Left ventricle myocardium superior (tissue), 1 donor: ENCODE results near the gene AGRN. TPM values are rescaled to one million over a fixed set of nuclear protein-coding genes. Genes with fewer than 3 reads are reported as not detected.
A peak's percentile ranks its signal among the peaks of the same experiment; 100 is the strongest.
"Not testable (repeated sequence)": the region's sequence is repeated elsewhere in the genome, so short reads cannot be mapped to it uniquely, and the experiment has no call there.

ENCODE experiments used
- ATAC-seq: fragments of 200-7000 bp; cut with Tn5 transposase; one replicate; pipeline ENCODE4 v1.9.1; 2020; ENCODE audit warnings: mild to moderate bottlenecking, moderate library complexity
- DNase-seq: peaks from one replicate; pipeline ENCODE4 v3.0.0-alpha.2; 2020
- intact Hi-C: fragments of 100-400 bp; cut with micrococcal nuclease; formaldehyde crosslinking; loops from one replicate; pipeline ENCODE4 v1.11.0; 2022
- total RNA-seq: library from RNA; stranded (reverse); fragmentation: NEBNext Ultra II Directional; extraction: Animal tissue kit (Norgen Biotek cat#: 25700); gene quantifications from one replicate; pipeline ENCODE4 v1.2.1, GENCODE V29; 2021
- donor health status: DM: no; HTN: yes; CAD: no; lungs with severe emphysema.

The AGRN gene
- total RNA-seq, 1 donor from 2014 or later, result 18.5 TPM

DNA sequence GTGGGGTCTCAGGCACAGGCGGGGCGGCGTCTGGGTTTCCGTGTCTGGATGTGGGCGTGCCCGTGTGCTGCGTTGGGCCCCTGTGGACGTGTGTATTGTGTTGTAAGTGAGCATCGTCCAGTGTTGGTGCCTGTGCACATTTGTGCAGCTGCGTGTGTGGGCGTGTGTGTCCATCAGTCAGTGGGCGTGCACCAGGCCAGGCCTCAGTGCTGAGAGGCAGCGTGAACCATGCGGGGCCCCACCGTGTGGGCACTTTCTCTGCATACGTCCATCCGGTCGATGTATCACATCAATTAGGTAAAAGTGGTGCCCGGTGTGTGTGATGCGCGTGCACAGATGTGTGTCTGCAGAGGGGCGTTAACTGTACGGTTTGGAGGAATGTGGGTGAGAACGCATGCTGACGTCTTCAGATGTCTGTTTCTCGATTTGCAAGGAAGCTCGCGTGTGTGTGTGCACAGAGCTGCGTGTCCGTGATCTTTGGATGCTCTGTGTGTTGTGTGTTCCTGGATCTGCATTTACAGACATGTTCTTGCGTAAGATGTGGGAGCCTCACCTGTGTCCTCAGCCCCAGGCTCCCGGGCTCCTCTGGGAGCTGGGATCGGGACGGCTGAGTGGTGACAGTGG is 24.6 kb downstream of the AGRN start:
- intact Hi-C loops, result no loop called here
- no peak for ATAC-seq
- DNase-seq, result no peak

DNA sequence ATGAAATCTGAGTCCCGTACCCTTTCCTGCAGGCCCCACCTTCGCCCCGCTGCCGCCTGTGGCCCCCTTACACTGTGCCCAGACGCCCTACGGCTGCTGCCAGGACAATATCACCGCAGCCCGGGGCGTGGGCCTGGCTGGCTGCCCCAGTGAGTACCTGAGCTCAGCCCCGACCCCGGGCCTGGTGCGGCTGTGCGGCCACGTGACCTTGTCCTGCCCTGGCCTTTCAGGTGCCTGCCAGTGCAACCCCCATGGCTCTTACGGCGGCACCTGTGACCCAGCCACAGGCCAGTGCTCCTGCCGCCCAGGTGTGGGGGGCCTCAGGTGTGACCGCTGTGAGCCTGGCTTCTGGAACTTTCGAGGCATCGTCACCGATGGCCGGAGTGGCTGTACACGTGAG is 25.2 kb downstream of the AGRN start:
- ATAC-seq, result no peak
- DNase-seq, result no peak
- intact Hi-C loops, result no loop called here

DNA sequence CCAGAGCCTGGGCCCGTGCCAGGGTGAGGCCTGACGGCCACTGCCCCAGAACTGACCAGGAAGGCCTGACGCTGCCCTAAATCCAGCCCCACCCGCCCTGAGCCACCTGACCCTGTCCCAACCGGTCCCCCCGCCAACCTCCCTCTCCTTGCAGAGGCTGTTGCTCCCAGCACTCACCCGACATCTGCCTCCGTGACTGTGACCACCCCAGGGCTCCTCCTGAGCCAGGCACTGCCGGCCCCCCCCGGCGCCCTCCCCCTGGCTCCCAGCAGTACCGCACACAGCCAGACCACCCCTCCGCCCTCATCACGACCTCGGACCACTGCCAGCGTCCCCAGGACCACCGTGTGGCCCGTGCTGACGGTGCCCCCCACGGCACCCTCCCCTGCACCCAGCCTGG is 26.3 kb downstream of the AGRN start:
- intact Hi-C loops, result no loop called here
- no peak for DNase-seq
- no peak for ATAC-seq

DNA sequence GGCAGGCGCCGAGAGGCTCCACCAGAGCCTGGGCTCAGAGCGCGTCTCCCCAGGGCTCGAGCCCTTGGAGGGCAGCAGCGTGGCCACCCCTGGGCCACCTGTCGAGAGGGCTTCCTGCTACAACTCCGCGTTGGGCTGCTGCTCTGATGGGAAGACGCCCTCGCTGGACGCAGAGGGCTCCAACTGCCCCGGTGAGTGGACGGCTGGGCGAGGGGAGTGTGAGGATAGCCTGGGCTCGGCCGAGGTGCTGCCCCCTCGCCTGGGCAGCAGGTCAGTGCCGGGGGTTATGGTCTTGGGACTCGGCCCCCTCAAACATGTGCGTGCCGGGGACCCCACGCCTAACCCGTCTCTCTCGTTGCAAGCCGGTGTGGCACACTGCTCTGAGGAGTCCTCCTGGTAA is 26.8 kb downstream of the AGRN start:
- ATAC-seq, result no peak
- intact Hi-C loops, result no loop called here
- no peak for DNase-seq

DNA sequence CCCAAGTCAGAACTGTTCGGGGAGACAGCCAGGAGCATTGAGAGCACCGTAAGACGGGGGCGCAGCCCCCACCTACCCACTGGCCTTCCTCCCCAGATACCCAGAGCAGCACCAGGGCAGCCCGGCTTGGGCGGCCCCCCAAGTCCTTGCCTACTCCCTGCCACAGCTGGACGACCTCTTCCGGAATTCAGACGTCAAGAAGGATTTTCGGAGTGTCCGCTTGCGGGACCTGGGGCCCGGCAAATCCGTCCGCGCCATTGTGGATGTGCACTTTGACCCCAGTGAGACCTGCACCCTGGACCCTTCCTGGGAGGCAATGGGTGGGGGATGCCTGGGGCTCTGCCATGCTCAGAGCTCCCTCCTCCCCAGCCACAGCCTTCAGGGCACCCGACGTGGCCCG is 27.5 kb downstream of the AGRN start:
- ATAC-seq (no peak), DNase-seq (no peak)
- intact Hi-C loops, result no loop called here

DNA sequence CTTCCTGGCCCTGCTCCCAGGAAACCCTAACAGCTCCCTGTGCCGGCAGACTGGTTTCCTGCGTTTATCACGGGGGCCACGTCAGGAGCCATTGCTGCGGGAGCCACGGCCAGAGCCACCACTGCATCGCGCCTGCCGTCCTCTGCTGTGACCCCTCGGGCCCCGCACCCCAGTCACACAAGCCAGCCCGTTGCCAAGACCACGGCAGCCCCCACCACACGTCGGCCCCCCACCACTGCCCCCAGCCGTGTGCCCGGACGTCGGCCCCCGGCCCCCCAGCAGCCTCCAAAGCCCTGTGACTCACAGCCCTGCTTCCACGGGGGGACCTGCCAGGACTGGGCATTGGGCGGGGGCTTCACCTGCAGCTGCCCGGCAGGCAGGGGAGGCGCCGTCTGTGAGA is 28.0 kb downstream of the AGRN start:
- intact Hi-C loops, result no loop called here
- ATAC-seq (no peak), DNase-seq (no peak)

DNA sequence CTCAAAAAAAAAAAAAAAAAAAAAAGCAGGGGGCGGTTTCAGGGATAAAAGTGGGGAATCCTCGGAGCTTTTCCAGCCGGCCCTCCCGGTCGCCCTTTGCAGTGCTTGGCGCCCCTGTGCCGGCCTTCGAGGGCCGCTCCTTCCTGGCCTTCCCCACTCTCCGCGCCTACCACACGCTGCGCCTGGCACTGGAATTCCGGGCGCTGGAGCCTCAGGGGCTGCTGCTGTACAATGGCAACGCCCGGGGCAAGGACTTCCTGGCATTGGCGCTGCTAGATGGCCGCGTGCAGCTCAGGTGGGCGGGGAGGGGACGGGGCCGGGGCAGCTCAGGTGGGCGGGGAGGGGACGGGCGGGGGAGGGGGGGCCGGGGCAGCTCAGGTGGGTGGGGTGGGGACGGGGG is 28.8 kb downstream of the AGRN start:
- intact Hi-C loops, result no loop called here
- DNase-seq, result no peak
- no peak for ATAC-seq

DNA sequence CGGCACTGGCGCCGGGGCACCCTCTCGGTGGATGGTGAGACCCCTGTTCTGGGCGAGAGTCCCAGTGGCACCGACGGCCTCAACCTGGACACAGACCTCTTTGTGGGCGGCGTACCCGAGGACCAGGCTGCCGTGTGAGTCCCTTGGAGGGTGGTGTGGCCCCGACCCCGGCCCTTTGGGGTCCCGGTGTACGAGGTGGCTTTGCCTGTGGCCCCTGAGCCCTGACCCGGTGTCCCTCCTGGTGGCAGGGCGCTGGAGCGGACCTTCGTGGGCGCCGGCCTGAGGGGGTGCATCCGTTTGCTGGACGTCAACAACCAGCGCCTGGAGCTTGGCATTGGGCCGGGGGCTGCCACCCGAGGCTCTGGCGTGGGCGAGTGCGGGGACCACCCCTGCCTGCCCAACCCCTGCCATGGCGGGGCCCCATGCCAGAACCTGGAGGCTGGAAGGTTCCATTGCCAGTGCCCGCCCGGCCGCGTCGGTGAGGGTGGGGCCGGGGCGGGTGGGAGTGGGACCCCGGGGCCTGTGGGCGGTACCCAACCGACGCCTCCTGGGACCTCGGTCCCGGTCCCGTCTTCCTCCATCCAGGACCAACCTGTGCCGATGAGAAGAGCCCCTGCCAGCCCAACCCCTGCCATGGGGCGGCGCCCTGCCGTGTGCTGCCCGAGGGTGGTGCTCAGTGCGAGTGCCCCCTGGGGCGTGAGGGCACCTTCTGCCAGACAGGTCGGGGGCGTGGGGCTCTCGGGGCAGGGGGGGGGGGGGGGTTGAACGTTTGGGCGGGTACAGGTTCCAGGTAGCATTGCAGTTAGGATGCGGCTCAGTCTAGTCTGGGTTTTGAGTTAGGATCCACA is 29.6 kb downstream of the AGRN start:
- intact Hi-C loops, result no loop called here
- DNase-seq (no peak), ATAC-seq (no peak)

DNA sequence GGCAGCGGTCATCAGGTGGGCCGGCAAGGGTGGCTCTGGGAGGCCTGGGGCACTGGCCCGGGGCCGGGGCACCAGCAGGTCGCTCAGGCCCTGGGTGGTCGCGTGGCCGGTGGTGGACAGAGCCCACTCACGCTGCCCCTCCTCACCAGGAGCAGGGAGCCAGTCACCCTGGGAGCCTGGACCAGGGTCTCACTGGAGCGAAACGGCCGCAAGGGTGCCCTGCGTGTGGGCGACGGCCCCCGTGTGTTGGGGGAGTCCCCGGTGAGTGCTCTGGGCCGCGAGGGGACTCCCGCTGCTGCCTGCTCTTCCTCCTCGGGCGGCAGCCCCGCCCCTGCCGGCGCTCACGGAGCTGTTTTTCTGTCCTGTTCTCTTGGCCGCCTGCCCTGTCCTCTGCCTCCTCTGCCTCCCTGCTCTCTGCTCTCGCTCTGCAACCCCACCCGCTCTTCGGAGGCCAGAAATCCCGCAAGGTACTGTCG is 30.7 kb downstream of the AGRN start:
- intact Hi-C loops, result no loop called here
- DNase-seq, result peak; percentile 85
- peak; percentile 80 for ATAC-seq

DNA sequence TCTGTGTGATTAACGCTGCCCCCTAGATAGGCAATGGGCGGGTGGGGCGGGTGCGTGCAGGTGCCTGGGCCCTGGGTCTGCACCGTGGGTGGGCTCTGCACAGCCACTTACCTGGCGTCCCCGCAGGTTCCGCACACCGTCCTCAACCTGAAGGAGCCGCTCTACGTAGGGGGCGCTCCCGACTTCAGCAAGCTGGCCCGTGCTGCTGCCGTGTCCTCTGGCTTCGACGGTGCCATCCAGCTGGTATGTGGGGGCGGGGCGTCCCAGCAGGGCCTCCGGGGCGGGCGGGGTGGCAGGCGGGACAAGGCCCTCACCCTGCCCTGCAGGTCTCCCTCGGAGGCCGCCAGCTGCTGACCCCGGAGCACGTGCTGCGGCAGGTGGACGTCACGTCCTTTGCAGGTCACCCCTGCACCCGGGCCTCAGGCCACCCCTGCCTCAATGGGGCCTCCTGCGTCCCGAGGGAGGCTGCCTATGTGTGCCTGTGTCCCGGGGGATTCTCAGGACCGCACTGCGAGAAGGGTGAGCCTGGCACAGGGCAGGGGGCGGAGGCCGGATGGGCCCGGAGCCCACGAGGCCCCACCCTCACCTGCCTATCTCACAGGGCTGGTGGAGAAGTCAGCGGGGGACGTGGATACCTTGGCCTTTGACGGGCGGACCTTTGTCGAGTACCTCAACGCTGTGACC is 31.3 kb downstream of the AGRN start:
- intact Hi-C loops, result no loop called here
- DNase-seq (no peak), ATAC-seq (no peak)

DNA sequence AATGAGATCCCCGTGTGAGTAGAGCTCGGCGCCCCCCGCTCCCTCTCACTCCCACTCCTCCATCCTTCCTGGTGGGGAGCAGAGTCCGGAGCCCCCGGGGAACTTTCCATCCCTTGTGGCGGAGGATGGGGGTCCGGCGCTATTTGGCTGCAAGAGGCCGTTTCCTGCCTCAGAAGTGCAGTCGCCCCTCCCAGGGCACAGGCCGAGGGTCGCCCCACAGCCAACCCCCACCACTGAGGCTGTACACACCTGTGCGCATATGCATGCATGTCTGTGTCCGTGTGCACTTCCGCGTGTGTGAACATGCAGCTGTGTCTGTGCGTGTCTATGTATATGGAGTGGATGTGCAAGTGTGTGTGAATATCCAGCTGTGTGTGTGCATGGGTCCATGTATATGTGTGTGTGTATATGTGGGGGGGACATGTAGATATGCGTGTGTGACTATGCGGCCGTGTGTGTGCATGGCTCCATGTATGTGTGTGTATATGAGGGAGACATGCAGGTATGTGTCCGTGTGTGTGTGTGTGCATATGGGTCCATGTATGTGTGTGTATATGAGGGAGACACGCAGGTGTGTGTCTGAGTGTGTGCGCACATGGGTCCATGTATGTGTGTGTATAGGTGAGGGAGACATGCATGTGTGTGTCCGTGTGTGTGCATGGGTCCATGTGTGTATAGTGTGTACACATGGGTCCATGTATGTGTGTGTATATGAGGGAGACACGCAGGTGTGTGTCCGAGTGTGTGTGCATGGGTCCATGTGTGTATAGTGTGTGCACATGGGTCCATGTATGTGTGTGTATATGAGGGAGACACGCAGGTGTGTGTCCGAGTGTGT is 32.3 kb downstream of the AGRN start:
- ATAC-seq (no peak), DNase-seq (no peak)
- intact Hi-C loops, result no loop called here

DNA sequence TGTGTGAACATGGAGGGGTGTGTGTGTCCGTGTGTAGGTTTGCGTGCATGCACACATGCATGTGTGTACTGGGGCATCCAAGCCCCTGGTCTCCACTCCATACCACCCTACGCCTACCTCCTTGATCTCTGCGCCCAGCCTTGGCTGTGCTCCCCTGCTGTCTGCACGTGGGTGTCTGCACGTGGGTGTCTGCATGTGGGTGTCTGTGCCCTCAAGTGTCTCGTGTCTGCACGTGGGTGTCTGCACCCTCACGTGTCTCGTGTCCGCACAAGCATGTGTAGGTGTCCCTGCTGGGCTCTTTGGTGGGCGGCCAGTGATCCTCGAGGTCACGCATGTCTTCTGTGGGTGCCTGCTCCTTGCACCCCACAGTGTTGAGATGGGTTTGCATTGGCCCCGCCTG is 33.1 kb downstream of the AGRN start:
- no peak for ATAC-seq

DNA sequence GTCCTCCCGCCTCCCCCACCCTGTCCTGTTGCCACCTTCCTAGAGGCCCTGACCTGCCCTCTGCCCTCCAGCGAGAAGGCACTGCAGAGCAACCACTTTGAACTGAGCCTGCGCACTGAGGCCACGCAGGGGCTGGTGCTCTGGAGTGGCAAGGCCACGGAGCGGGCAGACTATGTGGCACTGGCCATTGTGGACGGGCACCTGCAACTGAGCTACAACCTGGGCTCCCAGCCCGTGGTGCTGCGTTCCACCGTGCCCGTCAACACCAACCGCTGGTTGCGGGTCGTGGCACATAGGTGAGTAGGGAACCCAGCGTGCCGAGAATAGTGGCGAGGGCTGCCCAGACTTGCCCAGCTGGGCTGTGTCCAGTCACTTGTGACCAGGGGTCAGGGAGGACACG is 33.8 kb downstream of the AGRN start:
- intact Hi-C loops, result no loop called here
- DNase-seq (no peak), ATAC-seq (no peak)

More for the DNA sequence above, 33.1 kb downstream of the AGRN start:
- intact Hi-C loops, result no loop called here
- no peak for DNase-seq

DNA sequence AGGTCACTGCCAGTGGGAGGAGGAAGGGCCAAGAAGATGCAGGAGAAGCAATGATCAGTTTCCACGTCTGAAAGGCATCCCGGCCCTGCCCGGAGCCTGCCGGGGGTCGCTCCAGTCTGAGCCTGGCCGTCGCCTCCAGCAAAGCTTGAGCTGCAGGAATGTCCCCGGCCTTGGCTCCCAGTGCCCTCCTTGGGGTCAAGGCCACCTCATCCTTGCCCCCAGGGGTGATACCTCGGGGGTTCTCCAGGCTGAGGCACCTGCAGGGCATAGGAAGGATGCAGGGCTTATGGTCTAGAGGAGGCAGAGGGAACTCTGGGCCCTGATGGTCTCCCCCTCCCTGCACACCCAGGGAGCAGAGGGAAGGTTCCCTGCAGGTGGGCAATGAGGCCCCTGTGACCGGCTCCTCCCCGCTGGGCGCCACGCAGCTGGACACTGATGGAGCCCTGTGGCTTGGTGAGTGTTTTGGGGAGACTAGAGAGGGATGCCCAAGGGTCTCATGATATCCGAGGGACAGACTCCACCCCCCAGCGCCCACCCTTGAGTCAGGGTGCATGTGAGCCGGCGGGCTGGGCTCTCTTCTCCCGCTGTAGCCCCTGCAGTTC is 34.3 kb downstream of the AGRN start:
- ATAC-seq, result no peak
- intact Hi-C loops, result no loop called here
- DNase-seq, result no peak

DNA sequence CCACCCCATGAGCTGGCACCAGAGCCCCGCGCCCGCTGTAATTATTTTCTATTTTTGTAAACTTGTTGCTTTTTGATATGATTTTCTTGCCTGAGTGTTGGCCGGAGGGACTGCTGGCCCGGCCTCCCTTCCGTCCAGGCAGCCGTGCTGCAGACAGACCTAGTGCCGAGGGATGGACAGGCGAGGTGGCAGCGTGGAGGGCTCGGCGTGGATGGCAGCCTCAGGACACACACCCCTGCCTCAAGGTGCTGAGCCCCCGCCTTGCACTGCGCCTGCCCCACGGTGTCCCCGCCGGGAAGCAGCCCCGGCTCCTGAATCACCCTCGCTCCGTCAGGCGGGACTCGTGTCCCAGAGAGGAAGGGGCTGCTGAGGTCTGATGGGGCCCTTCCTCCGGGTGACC is 35.1 kb downstream of the AGRN start:
- no peak for ATAC-seq
- intact Hi-C loops, result no loop called here
- no peak for DNase-seq

DNA sequence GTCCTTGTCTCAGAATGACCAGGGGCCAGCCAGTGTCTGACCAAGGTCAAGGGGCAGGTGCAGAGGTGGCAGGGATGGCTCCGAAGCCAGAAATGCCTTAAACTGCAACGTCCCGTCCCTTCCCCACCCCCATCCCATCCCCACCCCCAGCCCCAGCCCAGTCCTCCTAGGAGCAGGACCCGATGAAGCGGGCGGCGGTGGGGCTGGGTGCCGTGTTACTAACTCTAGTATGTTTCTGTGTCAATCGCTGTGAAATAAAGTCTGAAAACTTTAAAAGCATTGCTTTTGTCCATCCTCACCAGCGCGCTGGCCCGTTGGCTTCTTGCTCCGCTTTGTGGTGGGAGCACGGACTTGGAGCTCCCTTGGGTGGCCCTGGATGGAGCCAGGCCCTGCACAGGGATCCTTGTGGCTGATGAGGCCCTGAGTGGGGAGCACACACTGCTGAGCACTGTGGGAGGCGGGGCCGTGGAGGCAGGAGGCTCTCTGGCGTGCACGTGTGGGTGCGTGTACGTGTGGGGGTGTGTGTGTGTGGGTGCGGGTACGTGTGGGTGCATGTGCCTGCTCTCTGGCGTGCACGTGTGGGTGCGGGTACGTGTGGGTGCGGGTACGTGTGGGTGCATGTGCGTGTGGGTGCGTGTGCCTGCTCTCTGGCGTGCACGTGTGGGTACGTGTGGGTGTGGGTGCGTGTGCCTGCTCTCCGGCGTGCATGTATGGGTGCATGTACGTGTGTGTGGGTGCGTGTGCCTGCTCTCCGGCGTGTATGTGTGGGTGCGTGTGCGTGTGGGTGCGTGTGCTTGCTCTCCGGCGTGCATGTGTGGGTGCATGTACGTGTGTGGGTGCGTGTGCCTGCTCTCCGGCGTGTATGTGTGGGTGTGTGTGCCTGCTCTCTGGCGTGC is 36.2 kb downstream of the AGRN start:
- DNase-seq (no peak), ATAC-seq (no peak)
- intact Hi-C loops, result no loop called here

DNA sequence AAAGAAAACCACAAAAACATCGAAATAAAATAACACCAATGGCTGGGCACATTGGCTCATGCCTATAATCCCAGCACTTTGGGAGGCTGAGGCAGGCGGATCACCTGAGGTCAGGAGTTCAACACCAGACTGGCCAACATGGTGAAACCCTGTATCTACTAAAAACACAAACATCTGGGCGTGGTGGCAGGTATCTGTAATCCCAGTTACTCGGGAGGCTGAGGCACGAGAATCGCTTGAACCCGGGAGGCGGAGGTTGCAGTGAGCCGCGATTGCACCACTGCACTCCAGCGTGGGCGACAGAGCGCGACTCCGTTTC is 37.8 kb downstream of the AGRN start:
- DNase-seq, ATAC-seq, intact Hi-C loops: not testable (repeated sequence)
